Activated CD4-positive, CD25-positive, alpha-beta regulatory T cell treated with anti-CD3 and anti-CD28 coated beads, Interleukin-2, amount 50 U/mL, for 24 hours (primary cell): ENCODE data around the gene FMC1.

Source experiments
- ATAC-seq, 2 donors: fragments of 150-1000 bp; cut with Tn5 transposase; one replicate each; pipeline ENCODE4 v1.10.0; 2021; ENCODE audit warnings: mild to moderate bottlenecking in 1 of 2, moderate library complexity in 1 of 2

The FMC1 gene

DNA sequence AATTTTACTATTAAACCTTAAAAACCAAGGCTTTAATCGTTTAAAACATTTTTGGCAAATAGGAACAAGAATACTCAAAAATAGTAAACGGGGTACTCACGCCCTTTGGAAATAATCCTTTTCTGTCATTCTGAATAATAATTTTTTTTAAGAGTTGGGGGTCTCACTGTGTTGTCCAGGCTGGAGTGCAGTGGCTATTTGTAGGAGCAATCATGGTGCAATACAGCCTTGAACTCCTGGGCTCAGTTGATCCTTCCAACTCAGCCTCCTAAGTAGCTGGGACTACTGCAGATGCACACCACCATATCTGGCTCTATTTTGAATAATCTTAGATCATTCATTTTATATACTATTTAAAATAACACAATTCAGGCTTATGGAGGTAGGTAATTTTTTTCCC, 43.5 kb downstream of the FMC1 start:
- no peak for ATAC-seq

GRCh38 chr7:139387594-139387993, 46.5 kb downstream of the FMC1 start:
- ATAC-seq = no peak

DNA sequence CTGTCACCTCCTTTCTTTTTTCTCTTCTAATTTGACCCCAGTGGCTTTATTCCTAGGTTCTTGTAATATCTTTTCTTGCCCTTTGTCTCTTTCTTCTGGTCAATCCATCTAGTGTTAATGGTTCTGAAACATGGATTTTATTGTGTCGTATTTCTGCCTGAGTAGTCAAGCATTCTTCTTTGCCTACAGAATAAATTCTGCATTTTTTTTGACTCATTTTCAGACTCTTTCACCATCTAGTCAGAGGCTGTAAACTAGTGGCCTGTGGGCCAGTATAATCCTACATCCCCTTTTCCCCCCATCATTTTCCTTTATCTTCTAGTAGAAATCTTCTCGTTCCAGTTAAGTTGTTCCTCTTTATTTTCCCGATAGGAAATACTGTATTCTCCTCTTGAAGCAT, 48.0 kb downstream of the FMC1 start:
- ATAC-seq = no peak

DNA sequence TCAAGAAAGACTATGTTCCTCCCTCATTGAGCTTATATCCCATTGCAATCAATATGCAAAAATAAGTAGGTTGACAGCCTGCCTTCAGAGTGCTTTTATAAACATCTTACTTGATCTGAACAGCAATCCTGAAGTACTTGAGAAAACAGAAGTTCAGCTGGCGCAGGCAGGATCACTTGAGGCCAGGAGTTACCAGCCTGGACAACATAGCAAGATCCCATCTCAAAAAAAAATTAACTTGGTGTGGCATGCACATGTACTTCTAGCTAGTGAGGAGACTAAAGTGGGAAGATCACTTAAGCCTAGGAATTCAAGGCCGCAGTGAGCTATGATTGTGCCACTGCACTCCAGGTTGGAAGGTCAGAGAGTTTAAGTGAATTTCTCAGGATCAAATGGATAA, 48.6 kb downstream of the FMC1 start:
- ATAC-seq = no peak

GRCh38 chr7:139393621-139394211, 52.6 kb downstream of the FMC1 start:
- no peak for ATAC-seq

GRCh38 chr7:139394540-139394939, 53.4 kb downstream of the FMC1 start:
- peak; percentile 56 to 58 for ATAC-seq
